CMK (cell line): Measurements from ENCODE around the gene NR1D2.
"Not testable (repeated sequence)": the region's sequence is repeated elsewhere in the genome, so short reads cannot be mapped to it uniquely, and the experiment has no call there.

ENCODE experiments used
- DNase-seq: peaks from one replicate; pipeline ENCODE4 v3.0.0-alpha.2; 2010; ENCODE audit warnings: low read depth

The NR1D2 gene

GRCh38 chr3:23944861-23945662 is at the start of gene NR1D2:
TSS of gene NR1D2 (plus strand) at chr3:23945286. CDS start at chr3:23945579, 293 bp downstream.
- DNase-seq: peak; percentile 67

DNA sequence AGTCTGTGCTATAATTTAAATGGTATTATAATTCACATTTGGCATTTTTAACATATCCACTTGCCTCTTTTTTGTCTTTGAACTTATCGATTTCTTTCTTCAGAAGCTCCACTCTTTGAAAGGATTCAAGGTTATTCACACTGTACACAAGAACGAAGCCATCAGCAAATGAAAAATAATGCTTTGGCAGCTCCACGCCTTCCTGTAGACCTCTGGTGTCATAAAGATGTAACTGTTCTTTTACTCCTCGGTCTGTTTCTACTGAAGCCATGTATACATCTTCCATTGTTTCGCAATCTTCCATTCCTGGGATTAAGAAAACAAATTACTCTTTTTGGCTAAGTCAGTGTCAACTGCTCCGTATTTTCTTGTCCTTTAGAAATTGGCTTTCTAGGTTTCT is 44.3 kb upstream of the NR1D2 start:
- no peak for DNase-seq

- DNase-seq: no peak
Measured at GRCh38 chr3:23904545-23904944, 40.5 kb upstream of the NR1D2 start.

GRCh38 chr3:23909341-23909740 is 35.7 kb upstream of the NR1D2 start:
- DNase-seq: no peak

DNA sequence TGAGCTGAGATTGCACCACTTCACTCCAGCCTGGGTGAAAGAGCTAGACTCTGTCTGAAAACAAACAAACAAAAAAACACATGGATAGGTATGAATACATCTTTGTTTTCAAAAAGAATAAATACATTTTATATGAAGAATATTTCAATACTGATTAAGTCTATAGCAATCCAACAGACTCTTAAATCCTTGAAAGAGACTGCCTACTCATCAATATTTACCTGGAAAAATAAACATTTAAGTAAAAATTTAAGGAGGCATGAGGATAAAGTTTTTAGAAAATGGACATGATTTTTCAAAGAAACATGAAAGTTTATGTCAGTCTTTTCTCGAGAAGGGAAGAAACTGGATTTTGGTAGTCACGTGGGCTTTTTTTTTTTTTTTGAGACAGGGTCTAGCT is 33.7 kb upstream of the NR1D2 start:
- DNase-seq: no peak

- DNase-seq: not testable (repeated sequence)
Measured at GRCh38 chr3:23912335-23912734, 32.8 kb upstream of the NR1D2 start.

GRCh38 chr3:23913182-23913581 is 31.9 kb upstream of the NR1D2 start:
- DNase-seq: no peak

DNA sequence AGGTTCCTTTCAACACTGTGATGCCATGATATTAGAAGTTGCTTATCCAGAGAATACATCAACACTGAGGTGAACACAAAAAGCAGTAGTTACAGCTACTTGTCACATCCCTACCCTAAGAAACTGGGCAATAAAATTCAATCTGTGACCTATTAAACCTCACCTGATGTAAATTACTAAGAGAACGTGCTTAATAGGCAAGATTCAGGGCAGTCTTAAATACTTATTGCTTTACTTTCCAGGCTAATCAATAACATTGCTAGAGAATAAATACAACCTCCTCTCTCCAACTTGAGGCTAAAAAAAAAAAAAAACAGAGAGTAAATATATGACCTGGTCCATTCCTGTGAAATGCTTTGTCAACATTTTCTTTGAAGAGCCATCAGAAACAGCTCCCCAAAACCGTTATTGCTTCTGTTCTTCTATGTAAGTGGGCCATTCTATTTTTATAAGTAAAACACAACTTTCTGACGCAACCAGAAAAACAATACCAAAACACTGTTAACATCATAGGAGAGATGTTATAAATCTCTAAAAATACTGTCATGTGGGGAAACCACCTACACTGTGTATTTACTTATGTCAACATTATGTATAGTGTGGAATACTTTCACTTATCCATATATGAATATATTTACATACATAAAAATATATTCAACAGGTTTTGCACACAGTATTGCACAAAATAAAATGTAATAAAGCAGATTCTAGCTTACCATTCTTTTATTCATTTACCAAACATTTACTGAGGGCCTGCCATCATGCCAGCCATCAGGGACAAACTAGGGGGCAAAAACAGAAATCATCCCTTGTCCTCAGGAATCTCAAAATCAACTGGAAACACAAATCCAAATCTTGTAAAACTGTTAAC is 31.0 kb upstream of the NR1D2 start:
- DNase-seq: no peak

- no peak for DNase-seq
Measured at GRCh38 chr3:23915537-23916108, 29.5 kb upstream of the NR1D2 start.

DNA sequence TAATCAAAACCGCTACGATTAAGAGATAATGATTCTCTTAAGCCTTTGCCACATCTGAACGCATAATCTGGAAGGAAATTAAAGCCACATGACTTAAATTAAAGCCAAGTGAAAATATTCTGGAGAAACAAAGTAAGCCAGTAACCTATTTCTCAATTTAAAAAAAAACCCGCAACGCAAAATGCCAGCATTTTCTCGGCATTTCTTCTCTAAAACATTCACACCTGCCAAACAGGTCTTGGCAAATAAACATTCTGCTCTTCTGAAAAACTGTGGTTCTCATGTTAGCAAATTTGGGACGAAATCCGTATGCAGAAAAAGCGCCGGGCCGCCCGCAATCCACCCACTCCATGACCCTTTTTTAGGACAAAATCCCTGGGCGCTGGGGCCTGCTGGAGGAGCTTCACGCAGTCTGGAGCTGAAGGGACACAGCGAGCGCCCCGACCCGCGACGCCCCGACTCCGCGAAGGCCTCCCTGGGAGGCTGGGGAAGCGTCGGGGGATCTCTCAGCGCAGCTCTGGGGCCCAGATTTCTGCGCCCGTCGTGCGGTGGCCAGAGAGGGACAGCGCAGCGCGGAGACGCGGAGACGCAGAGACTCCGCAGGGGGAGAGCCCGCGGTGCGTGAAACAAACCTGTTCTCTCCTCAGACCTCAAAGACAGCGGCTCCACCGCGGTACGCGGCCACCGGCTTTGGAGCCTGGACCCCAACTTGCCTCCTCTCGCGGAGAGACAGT is 28.8 kb upstream of the NR1D2 start:
- DNase-seq: no peak

- DNase-seq: peak; percentile 86
Measured at GRCh38 chr3:23916886-23917678, 28.0 kb upstream of the NR1D2 start, which contains the start of the genes NKIRAS1 and RPL15. TSS of gene NKIRAS1 (minus strand) at chr3:23916990. CDS start at chr3:23910904, 6,086 bp downstream. TSS of gene RPL15 (plus strand) at chr3:23917132. CDS start at chr3:23917860, 728 bp downstream.

DNA sequence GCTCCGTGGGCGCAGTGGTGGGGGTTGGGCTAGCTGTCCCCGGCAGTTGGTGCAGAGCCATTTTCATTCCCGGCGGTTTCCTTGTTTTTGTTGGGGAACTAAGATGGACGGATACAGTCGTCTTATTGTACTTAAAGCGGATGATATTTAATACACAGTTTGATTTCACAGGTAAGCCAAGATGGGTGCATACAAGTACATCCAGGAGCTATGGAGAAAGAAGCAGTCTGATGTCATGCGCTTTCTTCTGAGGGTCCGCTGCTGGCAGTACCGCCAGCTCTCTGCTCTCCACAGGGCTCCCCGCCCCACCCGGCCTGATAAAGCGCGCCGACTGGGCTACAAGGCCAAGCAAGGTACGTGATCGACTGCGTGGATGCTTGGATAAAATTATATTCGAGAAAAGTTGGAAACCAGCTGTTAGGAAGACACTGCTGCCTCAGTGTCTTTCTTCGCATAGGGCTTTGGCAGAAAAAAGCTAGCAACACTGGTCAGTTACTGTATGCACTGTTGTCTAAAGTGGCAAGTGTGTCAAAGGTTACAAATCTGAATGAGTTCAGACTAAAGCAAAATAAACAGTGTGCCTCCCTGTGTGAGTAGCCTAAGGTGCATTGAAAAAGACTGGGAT is 27.3 kb upstream of the NR1D2 start:
- DNase-seq: not testable (repeated sequence)

DNA sequence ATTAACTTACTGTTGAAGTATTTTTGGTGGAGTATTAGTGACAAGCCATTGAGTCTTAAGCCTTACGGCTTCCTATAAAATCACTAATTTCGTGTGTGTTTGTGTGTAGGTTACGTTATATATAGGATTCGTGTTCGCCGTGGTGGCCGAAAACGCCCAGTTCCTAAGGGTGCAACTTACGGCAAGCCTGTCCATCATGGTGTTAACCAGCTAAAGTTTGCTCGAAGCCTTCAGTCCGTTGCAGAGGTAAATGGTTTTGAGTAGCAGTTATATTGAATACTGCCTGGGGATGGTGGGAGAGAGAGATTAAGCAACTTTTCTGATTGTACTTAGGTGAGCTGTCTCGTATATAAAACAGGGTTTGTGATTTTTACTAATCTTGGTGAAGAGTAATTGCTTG is 26.8 kb upstream of the NR1D2 start:
- DNase-seq: not testable (repeated sequence)

GRCh38 chr3:23919628-23920027 is 25.5 kb upstream of the NR1D2 start:
- no peak for DNase-seq

GRCh38 chr3:23920151-23920655 is 24.9 kb upstream of the NR1D2 start:
- DNase-seq: no peak

DNA sequence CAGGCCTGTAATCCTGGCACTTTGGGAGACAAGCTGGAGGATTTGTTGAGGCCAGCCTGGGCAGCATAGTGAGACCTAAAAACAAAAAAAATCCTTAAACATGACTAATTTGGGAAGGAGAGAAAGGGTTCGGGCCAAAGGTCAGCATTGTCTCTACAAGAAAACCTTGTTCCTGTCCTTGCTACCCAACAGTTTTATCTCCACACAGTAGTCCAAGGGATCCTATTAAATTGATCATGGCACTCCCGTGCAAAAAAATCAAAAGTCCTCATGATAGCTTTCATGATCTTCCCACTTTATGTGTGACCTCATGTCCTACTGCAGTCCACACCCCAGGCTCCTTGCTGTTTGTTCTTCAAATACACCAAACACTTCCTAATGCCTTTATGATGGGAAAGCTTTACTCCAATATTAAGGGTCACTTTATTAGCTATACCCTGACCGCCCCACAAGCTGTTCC is 24.0 kb upstream of the NR1D2 start:
- DNase-seq: no peak

- DNase-seq: no peak
Measured at GRCh38 chr3:23923786-23924185, 21.3 kb upstream of the NR1D2 start.

DNA sequence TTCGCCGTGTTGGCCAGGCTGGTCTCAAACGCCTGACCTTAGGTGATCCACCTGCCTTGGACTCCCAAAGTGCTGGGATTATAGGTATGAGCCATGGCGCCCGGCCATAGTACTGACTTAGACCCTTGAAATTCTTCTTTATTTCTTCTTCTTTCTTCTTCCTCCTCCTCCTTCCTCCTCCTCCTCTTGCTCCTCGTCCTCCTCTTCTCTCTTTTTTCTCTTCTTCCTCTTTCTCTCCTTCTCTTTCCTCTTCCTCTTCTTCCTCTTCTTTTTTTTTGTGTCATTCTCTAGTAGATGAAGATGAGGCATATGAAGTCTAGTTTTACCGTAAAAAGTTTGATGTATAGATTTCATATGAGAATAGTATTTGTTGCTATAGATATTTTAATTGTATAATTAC is 18.8 kb upstream of the NR1D2 start:
- DNase-seq: no peak

DNA sequence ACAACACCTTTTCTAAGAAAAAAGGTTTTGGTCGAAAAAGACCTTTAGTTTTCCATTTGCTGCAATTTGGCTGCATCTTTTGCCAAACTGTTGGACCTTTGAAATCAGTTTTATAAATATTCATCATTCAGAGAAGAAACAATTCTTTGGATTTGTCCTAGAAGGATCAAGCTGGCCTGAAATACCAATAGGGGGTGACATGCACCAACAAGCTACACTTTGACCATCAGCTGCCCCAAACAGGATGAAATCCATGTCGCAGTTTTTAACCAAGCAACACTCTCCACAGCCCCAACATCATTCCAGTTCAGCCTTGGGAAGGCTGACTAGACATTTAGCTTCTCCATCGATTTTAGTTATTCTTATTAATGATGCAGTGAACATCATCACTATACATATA is 18.4 kb upstream of the NR1D2 start:
- DNase-seq: no peak

DNA sequence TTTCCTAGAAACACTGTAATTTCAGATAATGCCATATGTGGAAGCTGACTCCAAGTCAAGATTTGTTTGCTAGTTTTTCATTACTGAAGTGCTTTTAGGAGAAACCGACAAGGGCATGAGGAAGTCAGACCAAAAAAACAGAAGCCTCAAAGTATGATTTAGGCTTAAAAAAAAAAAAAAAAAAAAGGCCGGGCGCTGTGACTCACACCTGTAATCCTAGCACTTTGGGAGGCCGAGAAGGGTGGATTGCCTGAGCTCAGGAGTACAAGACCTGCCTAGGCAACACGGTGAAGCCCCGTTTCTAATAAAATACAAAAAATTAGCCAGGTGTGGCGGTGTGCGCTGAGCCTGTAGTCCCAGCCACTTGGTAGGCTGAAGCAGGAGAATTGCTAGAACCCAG is 16.6 kb upstream of the NR1D2 start:
- DNase-seq: no peak
